Measurements from ENCODE around the gene HADHB.
"Not testable (repeated sequence)": the region's sequence is repeated elsewhere in the genome, so short reads cannot be mapped to it uniquely, and the experiment has no call there.

HADHB gene

GRCh38 chr2:26245231-26245732, 543 bp downstream of the HADHB start:
- peak overlapping the region; percentile 96 to 99 for H3K4me3 ChIP-seq (ENCODE audit: low read length in 2 of 2)
- no peaks in the 10 kb centered on the region for H3K36me3 ChIP-seq (ENCODE audit: control insufficient read depth in 2 of 2, insufficient read depth in 2 of 2, low read length in 2 of 2)
- H3K27ac ChIP-seq (ENCODE audit: low read length), result peak overlapping the region; percentile 98
- peaks cover 10% of the 10 kb centered on the region for H3K4me1 ChIP-seq (ENCODE audit: control insufficient read depth, insufficient read depth, low read length)
- peak overlapping the region; percentile 91 to 96 for H3K9ac ChIP-seq (ENCODE audit: low read length in 2 of 2)
- no peaks in the 10 kb centered on the region for H3K9me3 ChIP-seq (ENCODE audit: control insufficient read depth in 2 of 2, low read length in 2 of 2)
- H3K27me3 ChIP-seq (ENCODE audit: control insufficient read depth in 1 of 2, insufficient read depth in 2 of 2, low read length in 2 of 2), result no peaks in the 10 kb centered on the region

- no peak overlapping the region for H3K27ac ChIP-seq (ENCODE audit: low read length)
- H3K4me3 ChIP-seq (ENCODE audit: low read length in 2 of 2), result peak overlapping the region; percentile 96 to 99
- no peaks in the 10 kb centered on the region for H3K36me3 ChIP-seq (ENCODE audit: control insufficient read depth in 2 of 2, insufficient read depth in 2 of 2, low read length in 2 of 2)
- peak overlapping the region; percentile 91 to 96 for H3K9ac ChIP-seq (ENCODE audit: low read length in 2 of 2)
- H3K27me3 ChIP-seq (ENCODE audit: control insufficient read depth in 1 of 2, insufficient read depth in 2 of 2, low read length in 2 of 2), result no peaks in the 10 kb centered on the region
- peaks cover 8% of the 10 kb centered on the region for H3K4me1 ChIP-seq (ENCODE audit: control insufficient read depth, insufficient read depth, low read length)
- no peaks in the 10 kb centered on the region for H3K9me3 ChIP-seq (ENCODE audit: control insufficient read depth in 2 of 2, low read length in 2 of 2)
Measured at GRCh38 chr2:26245810-26246209, 1.1 kb downstream of the HADHB start.

- Histone ChIP-seq H3K27me3 (ENCODE audit: control insufficient read depth in 1 of 2, insufficient read depth in 2 of 2, low read length in 2 of 2) (no peaks in the 10 kb centered on the region), H3K9ac (ENCODE audit: low read length in 2 of 2) (no peak overlapping the region), H3K9me3 (ENCODE audit: control insufficient read depth in 2 of 2, low read length in 2 of 2) (no peaks in the 10 kb centered on the region), H3K4me3 (ENCODE audit: low read length in 2 of 2) (peak overlapping the region in 1 of 2 donors; percentile 24), H3K27ac (ENCODE audit: low read length) (no peak overlapping the region), H3K4me1 (ENCODE audit: control insufficient read depth, insufficient read depth, low read length) (peaks cover 9% of the 10 kb centered on the region), H3K36me3 (ENCODE audit: control insufficient read depth in 2 of 2, insufficient read depth in 2 of 2, low read length in 2 of 2) (no peaks in the 10 kb centered on the region)
Measured at GRCh38 chr2:26246818-26247217, 2.1 kb downstream of the HADHB start.

GRCh38 chr2:26249625-26250024, 4.9 kb downstream of the HADHB start:
- no peak overlapping the region for H3K27ac ChIP-seq (ENCODE audit: low read length)
- no peaks in the 10 kb centered on the region for H3K27me3 ChIP-seq (ENCODE audit: control insufficient read depth in 1 of 2, insufficient read depth in 2 of 2, low read length in 2 of 2)
- H3K36me3 ChIP-seq (ENCODE audit: control insufficient read depth in 2 of 2, insufficient read depth in 2 of 2, low read length in 2 of 2), result peaks cover 0 to 2% of the 10 kb centered on the region in 2 donors
- H3K9ac ChIP-seq (ENCODE audit: low read length in 2 of 2), result no peak overlapping the region
- no peak overlapping the region for H3K4me3 ChIP-seq (ENCODE audit: low read length in 2 of 2)
- H3K4me1 ChIP-seq (ENCODE audit: control insufficient read depth, insufficient read depth, low read length), result peaks cover 4% of the 10 kb centered on the region
- no peaks in the 10 kb centered on the region for H3K9me3 ChIP-seq (ENCODE audit: control insufficient read depth in 2 of 2, low read length in 2 of 2)

GRCh38 chr2:26251893-26252292, 7.2 kb downstream of the HADHB start:
- Histone ChIP-seq H3K9me3 (ENCODE audit: control insufficient read depth in 2 of 2, low read length in 2 of 2) (no peaks in the 10 kb centered on the region), H3K27me3 (ENCODE audit: control insufficient read depth in 1 of 2, insufficient read depth in 2 of 2, low read length in 2 of 2) (no peaks in the 10 kb centered on the region), H3K9ac (ENCODE audit: low read length in 2 of 2) (no peak overlapping the region), H3K4me3 (ENCODE audit: low read length in 2 of 2) (peak overlapping the region; percentile 8 to 10), H3K36me3 (ENCODE audit: control insufficient read depth in 2 of 2, insufficient read depth in 2 of 2, low read length in 2 of 2) (peaks cover 0 to 5% of the 10 kb centered on the region in 2 donors), H3K27ac (ENCODE audit: low read length) (peak overlapping the region; percentile 50), H3K4me1 (ENCODE audit: control insufficient read depth, insufficient read depth, low read length) (peaks cover 4% of the 10 kb centered on the region)

GRCh38 chr2:26255759-26256384, 11.1 kb downstream of the HADHB start:
- Histone ChIP-seq H3K4me3 (ENCODE audit: low read length in 2 of 2) (no peak overlapping the region), H3K27me3 (ENCODE audit: control insufficient read depth in 1 of 2, insufficient read depth in 2 of 2, low read length in 2 of 2) (no peaks in the 10 kb centered on the region), H3K9me3 (ENCODE audit: control insufficient read depth in 2 of 2, low read length in 2 of 2) (no peaks in the 10 kb centered on the region), H3K4me1 (ENCODE audit: control insufficient read depth, insufficient read depth, low read length) (peaks cover 4% of the 10 kb centered on the region), H3K27ac (ENCODE audit: low read length) (no peak overlapping the region), H3K9ac (ENCODE audit: low read length in 2 of 2) (no peak overlapping the region), H3K36me3 (ENCODE audit: control insufficient read depth in 2 of 2, insufficient read depth in 2 of 2, low read length in 2 of 2) (peaks cover 9 to 19% of the 10 kb centered on the region in 2 donors)

GRCh38 chr2:26258836-26259235, 14.1 kb downstream of the HADHB start:
- not testable (repeated sequence) for H3K27me3 ChIP-seq (ENCODE audit: control insufficient read depth in 1 of 2, insufficient read depth in 2 of 2, low read length in 2 of 2); H3K27ac ChIP-seq (ENCODE audit: low read length); H3K9ac ChIP-seq (ENCODE audit: low read length in 2 of 2); H3K4me3 ChIP-seq (ENCODE audit: low read length in 2 of 2); H3K4me1 ChIP-seq (ENCODE audit: control insufficient read depth, insufficient read depth, low read length); H3K9me3 ChIP-seq (ENCODE audit: control insufficient read depth in 2 of 2, low read length in 2 of 2)
- peaks cover 15 to 21% of the 10 kb centered on the region in 2 donors for H3K36me3 ChIP-seq (ENCODE audit: control insufficient read depth in 2 of 2, insufficient read depth in 2 of 2, low read length in 2 of 2)

GRCh38 chr2:26268213-26268612, 23.5 kb downstream of the HADHB start:
- H3K9me3 ChIP-seq (ENCODE audit: control insufficient read depth in 2 of 2, low read length in 2 of 2), result no peaks in the 10 kb centered on the region
- no peaks in the 10 kb centered on the region for H3K4me1 ChIP-seq (ENCODE audit: control insufficient read depth, insufficient read depth, low read length)
- no peak overlapping the region for H3K9ac ChIP-seq (ENCODE audit: low read length in 2 of 2)
- H3K4me3 ChIP-seq (ENCODE audit: low read length in 2 of 2), result no peak overlapping the region
- peaks cover 5 to 9% of the 10 kb centered on the region in 2 donors for H3K36me3 ChIP-seq (ENCODE audit: control insufficient read depth in 2 of 2, insufficient read depth in 2 of 2, low read length in 2 of 2)
- H3K27me3 ChIP-seq (ENCODE audit: control insufficient read depth in 1 of 2, insufficient read depth in 2 of 2, low read length in 2 of 2), result no peaks in the 10 kb centered on the region
- H3K27ac ChIP-seq (ENCODE audit: low read length), result no peak overlapping the region

GRCh38 chr2:26268670-26269385, 24.1 kb downstream of the HADHB start:
- not testable (repeated sequence) for H3K27ac ChIP-seq (ENCODE audit: low read length); H3K4me3 ChIP-seq (ENCODE audit: low read length in 2 of 2); H3K27me3 ChIP-seq (ENCODE audit: control insufficient read depth in 1 of 2, insufficient read depth in 2 of 2, low read length in 2 of 2); H3K4me1 ChIP-seq (ENCODE audit: control insufficient read depth, insufficient read depth, low read length); H3K36me3 ChIP-seq (ENCODE audit: control insufficient read depth in 2 of 2, insufficient read depth in 2 of 2, low read length in 2 of 2); H3K9ac ChIP-seq (ENCODE audit: low read length in 2 of 2); H3K9me3 ChIP-seq (ENCODE audit: control insufficient read depth in 2 of 2, low read length in 2 of 2)

GRCh38 chr2:26269571-26270158, 24.9 kb downstream of the HADHB start:
- Histone ChIP-seq H3K27me3 (ENCODE audit: control insufficient read depth in 1 of 2, insufficient read depth in 2 of 2, low read length in 2 of 2) (no peaks in the 10 kb centered on the region), H3K4me1 (ENCODE audit: control insufficient read depth, insufficient read depth, low read length) (peaks cover 7% of the 10 kb centered on the region), H3K36me3 (ENCODE audit: control insufficient read depth in 2 of 2, insufficient read depth in 2 of 2, low read length in 2 of 2) (peaks cover 0 to 4% of the 10 kb centered on the region in 2 donors), H3K9ac (ENCODE audit: low read length in 2 of 2) (no peak overlapping the region), H3K9me3 (ENCODE audit: control insufficient read depth in 2 of 2, low read length in 2 of 2) (no peaks in the 10 kb centered on the region), H3K27ac (ENCODE audit: low read length) (no peak overlapping the region), H3K4me3 (ENCODE audit: low read length in 2 of 2) (no peak overlapping the region)
